ENCODE measurements around the gene MAP2K5.

DNA sequence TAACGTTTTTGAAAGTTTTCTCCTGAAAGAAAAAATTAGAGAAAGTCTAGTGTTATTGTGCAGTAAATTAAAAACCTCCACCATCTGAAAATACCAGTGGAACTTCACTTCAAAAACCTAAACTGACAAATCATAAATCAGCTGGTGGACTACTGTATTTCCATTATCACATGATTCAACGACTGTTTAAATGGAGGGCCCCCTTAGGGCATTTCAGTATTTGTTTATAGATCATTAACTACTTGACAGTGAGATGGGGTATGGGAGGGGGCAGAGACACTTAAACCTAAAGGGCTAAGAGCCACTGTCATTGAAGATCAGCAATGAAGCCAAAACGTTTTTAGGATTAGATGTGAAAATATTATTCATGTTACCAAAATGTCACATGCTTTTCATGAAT, 30.4 kb upstream of the MAP2K5 start:
- TF ChIP-seq, protein P1, sequence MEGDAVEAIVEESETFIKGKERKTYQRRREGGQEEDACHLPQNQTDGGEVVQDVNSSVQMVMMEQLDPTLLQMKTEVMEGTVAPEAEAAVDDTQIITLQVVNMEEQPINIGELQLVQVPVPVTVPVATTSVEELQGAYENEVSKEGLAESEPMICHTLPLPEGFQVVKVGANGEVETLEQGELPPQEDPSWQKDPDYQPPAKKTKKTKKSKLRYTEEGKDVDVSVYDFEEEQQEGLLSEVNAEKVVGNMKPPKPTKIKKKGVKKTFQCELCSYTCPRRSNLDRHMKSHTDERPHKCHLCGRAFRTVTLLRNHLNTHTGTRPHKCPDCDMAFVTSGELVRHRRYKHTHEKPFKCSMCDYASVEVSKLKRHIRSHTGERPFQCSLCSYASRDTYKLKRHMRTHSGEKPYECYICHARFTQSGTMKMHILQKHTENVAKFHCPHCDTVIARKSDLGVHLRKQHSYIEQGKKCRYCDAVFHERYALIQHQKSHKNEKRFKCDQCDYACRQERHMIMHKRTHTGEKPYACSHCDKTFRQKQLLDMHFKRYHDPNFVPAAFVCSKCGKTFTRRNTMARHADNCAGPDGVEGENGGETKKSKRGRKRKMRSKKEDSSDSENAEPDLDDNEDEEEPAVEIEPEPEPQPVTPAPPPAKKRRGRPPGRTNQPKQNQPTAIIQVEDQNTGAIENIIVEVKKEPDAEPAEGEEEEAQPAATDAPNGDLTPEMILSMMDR (IDR thresholded peaks at IDR 0.05) = no peak
- TF ChIP-seq POLR2A (IDR thresholded peaks at IDR 0.05) = no peak

Measured in right lobe of liver (tissue), 4 donors.